Neural cell (in vitro differentiated cells): ENCODE results near the gene TRIM63. TPM values are rescaled to one million over a fixed set of nuclear protein-coding genes. Genes with fewer than 3 reads are reported as not detected.
"Not testable (repeated sequence)": the region's sequence is repeated elsewhere in the genome, so short reads cannot be mapped to it uniquely, and the experiment has no call there.

Experiments used
- H2AFZ ChIP-seq: fragments of 200-600, 300-800 bp; sonication (generic), shearing (Covaris generic); 2 replicates; pipeline ENCODE4 v1.6.0; 2014; ENCODE audit warnings: low read depth, mild to moderate bottlenecking, antibody characterized with exemption, low read length, moderate library complexity
- H3F3A ChIP-seq: fragments of 200-600 bp; shearing (Covaris generic); 2 replicates; pipeline ENCODE4 v1.6.1; 2016; ENCODE audit warnings: mild to moderate bottlenecking, moderate library complexity, mixed read lengths, antibody characterized with exemption, low read length; ENCODE audit not compliant: insufficient read depth, poor library complexity, severe bottlenecking
- H3K27ac ChIP-seq: fragments of 200-600, 300-800 bp; sonication (generic), shearing (Covaris generic); 2 replicates; pipeline ENCODE4 v1.5.1; 2014; ENCODE audit warnings: mild to moderate bottlenecking, low read length, moderate library complexity
- H3K27me3 ChIP-seq: fragments of 300-800, 200-600 bp; sonication (generic), shearing (Covaris generic); 2 replicates; pipeline ENCODE4 v1.6.0; 2014; ENCODE audit warnings: mild to moderate bottlenecking, low read depth, low read length, moderate library complexity; ENCODE audit not compliant: insufficient read depth
- H3K36me3 ChIP-seq: fragments of 300-800, 200-600 bp; sonication (generic), shearing (Covaris generic); 2 replicates; pipeline ENCODE4 v1.5.1; 2014; ENCODE audit warnings: mild to moderate bottlenecking, antibody characterized with exemption, low read length, moderate library complexity; ENCODE audit not compliant: insufficient read depth
- H3K4me2 ChIP-seq: fragments of 300-800, 200-600 bp; sonication (generic), shearing (Covaris generic); 2 replicates; pipeline ENCODE4 v1.6.0; 2014; ENCODE audit warnings: mild to moderate bottlenecking, low read length
- H3K4me3 ChIP-seq: fragments of 300-800, 200-600 bp; sonication (generic), shearing (Covaris generic); 2 replicates; pipeline ENCODE4 v1.5.1; 2014; ENCODE audit warnings: mild to moderate bottlenecking, low read length, moderate library complexity
- H3K79me2 ChIP-seq: fragments of 200-600 bp; shearing (Covaris generic); replicated peaks from 2 replicates; pipeline ENCODE4 v1.6.0; 2014; ENCODE audit warnings: mild to moderate bottlenecking, low read length, moderate library complexity; ENCODE audit not compliant: insufficient read depth
- H3K9ac ChIP-seq: fragments of 300-800, 200-600 bp; sonication (generic), shearing (Covaris generic); 2 replicates; pipeline ENCODE4 v1.6.1; 2016; ENCODE audit warnings: mild to moderate bottlenecking, low read length, mixed read lengths
- H3K9me2 ChIP-seq: fragments of 200-600 bp; shearing (Covaris generic); 2 replicates; pipeline ENCODE4 v1.6.1; 2016; ENCODE audit warnings: mild to moderate bottlenecking, low read length, mixed read lengths; ENCODE audit not compliant: insufficient read depth
- H3K9me3 ChIP-seq: fragments of 200-600, 300-800 bp; sonication (generic), shearing (Covaris generic); 2 replicates; pipeline ENCODE4 v1.6.1; 2016; ENCODE audit warnings: mild to moderate bottlenecking, mixed run types, low read length, moderate library complexity, mixed read lengths
- H4K20me1 ChIP-seq: fragments of 200-600 bp; shearing (Covaris generic); 2 replicates; pipeline ENCODE4 v1.6.1; 2016; ENCODE audit warnings: mild to moderate bottlenecking, mixed run types; ENCODE audit not compliant: insufficient read depth
- CTCF ChIP-seq: fragments of 450-650 bp; IDR thresholded peaks from 2 replicates; pipeline ENCODE4 v1.5.1; 2014; ENCODE audit warnings: antibody characterized with exemption, mild to moderate bottlenecking, moderate library complexity; ENCODE audit not compliant: poor library complexity, severe bottlenecking
- EP300 ChIP-seq: fragments of 450-650 bp; conservative IDR thresholded peaks from 2 replicates; pipeline ENCODE4 v1.6.1; 2014; ENCODE audit warnings: antibody characterized with exemption, mild to moderate bottlenecking, moderate library complexity; ENCODE audit not compliant: poor library complexity, severe bottlenecking
- EZH2 ChIP-seq: fragments of 200-600, 300-800 bp; shearing (Covaris generic), sonication (generic); IDR thresholded peaks from 2 replicates; pipeline ENCODE4 v1.6.1; 2014; ENCODE audit warnings: antibody characterized with exemption, low read length, borderline replicate concordance, mild to moderate bottlenecking; ENCODE audit not compliant: insufficient read depth, poor library complexity, severe bottlenecking
- MXI1 ChIP-seq: fragments of 450-650 bp; conservative IDR thresholded peaks from 2 replicates; pipeline ENCODE4 v1.6.1; 2014; ENCODE audit warnings: antibody characterized with exemption, mild to moderate bottlenecking; ENCODE audit not compliant: poor library complexity, severe bottlenecking
- POLR2AphosphoS5 ChIP-seq: IDR thresholded peaks from 2 replicates; pipeline ENCODE4 v1.6.1; 2012
- RAD21 ChIP-seq: fragments of 450-650 bp; conservative IDR thresholded peaks from 2 replicates; pipeline ENCODE4 v1.6.1; 2014; ENCODE audit warnings: antibody characterized with exemption, mild to moderate bottlenecking, moderate library complexity
- REST ChIP-seq: IDR thresholded peaks from 2 replicates; pipeline ENCODE4 v1.6.1; 2012; ENCODE audit warnings: borderline replicate concordance
- SMC3 ChIP-seq: fragments of 450-650 bp; conservative IDR thresholded peaks from 2 replicates; pipeline ENCODE4 v1.6.1; 2014; ENCODE audit warnings: antibody characterized with exemption, mild to moderate bottlenecking, moderate library complexity; ENCODE audit not compliant: poor library complexity
- TAF1 ChIP-seq: IDR thresholded peaks from 2 replicates; pipeline ENCODE4 v1.6.1; 2012; ENCODE audit warnings: low read depth
- polyA plus RNA-seq: library from polyadenylated mRNA; depleted of rRNA; stranded (reverse); fragments of >200 nt; gene quantifications from 2 replicates; pipeline ENCODE4 v1.2.3, GENCODE V29; 2014

Gene TRIM63
- polyA plus RNA-seq, 1 donor from 2014 or later = not detected

- H3F3A ChIP-seq = no peaks in the 10 kb centered on the region
- no peak overlapping the region for H2AFZ ChIP-seq
- no peak for TF ChIP-seq MXI1
- no peak for TF ChIP-seq CTCF
- no peak for TF ChIP-seq TAF1
- TF ChIP-seq EP300 = no peak
- no peak for TF ChIP-seq POLR2AphosphoS5
- no peak for TF ChIP-seq REST
- TF ChIP-seq RAD21 = no peak
- no peak for TF ChIP-seq SMC3
- no peak for TF ChIP-seq EZH2
- no peak overlapping the region for H3K4me3 ChIP-seq
- no peak overlapping the region for H3K4me2 ChIP-seq
- H3K9me2 ChIP-seq = no peaks in the 10 kb centered on the region
- no peak overlapping the region for H3K27ac ChIP-seq
- no peak overlapping the region for H3K9ac ChIP-seq
- no peaks in the 10 kb centered on the region for H3K9me3 ChIP-seq
- no peaks in the 10 kb centered on the region for H3K27me3 ChIP-seq
- H3K79me2 ChIP-seq = no peaks in the 10 kb centered on the region
- H3K36me3 ChIP-seq = no peaks in the 10 kb centered on the region
- H4K20me1 ChIP-seq = no peaks in the 10 kb centered on the region
Observed at GRCh38 chr1:26094677-26095383, 27.4 kb upstream of the TRIM63 start.

GRCh38 chr1:26094076-26094669, 26.7 kb upstream of the TRIM63 start:
- Histone ChIP-seq H4K20me1 (no peaks in the 10 kb centered on the region), H3K79me2 (no peaks in the 10 kb centered on the region), H3K9me3 (no peaks in the 10 kb centered on the region), H3K27ac (no peak overlapping the region), H3K4me2 (no peak overlapping the region), H3K9me2 (no peaks in the 10 kb centered on the region), H3F3A (no peaks in the 10 kb centered on the region), H3K36me3 (no peaks in the 10 kb centered on the region), H2AFZ (no peak overlapping the region), H3K9ac (no peak overlapping the region), H3K4me3 (no peak overlapping the region), H3K27me3 (no peaks in the 10 kb centered on the region)
- TF ChIP-seq POLR2AphosphoS5 (no peak), TAF1 (no peak), EZH2 (no peak), MXI1 (no peak), SMC3 (no peak), RAD21 (no peak), REST (no peak), EP300 (no peak), CTCF (no peak)

GRCh38 chr1:26093569-26093968, 26.1 kb upstream of the TRIM63 start:
- not testable (repeated sequence) for H3K79me2 ChIP-seq, H3K4me2 ChIP-seq, H3F3A ChIP-seq, H2AFZ ChIP-seq, H3K9me3 ChIP-seq, H3K27ac ChIP-seq, H3K27me3 ChIP-seq, H3K9me2 ChIP-seq, H3K9ac ChIP-seq, H3K4me3 ChIP-seq, H4K20me1 ChIP-seq, H3K36me3 ChIP-seq
